NOMO-1 (cell line): ENCODE results near the gene IQCE.
"Not testable (repeated sequence)": the region's sequence is repeated elsewhere in the genome, so short reads cannot be mapped to it uniquely, and the experiment has no call there.

Experiments
- DNase-seq, 2 experiments: peaks; one replicate each; lab custom pipeline; 2025; ENCODE audit not compliant: unreplicated experiment in 2 of 2; lab: John Stamatoyannopoulos, UW

Gene IQCE

GRCh38 chr7:2575733-2576340, 17.1 kb downstream of the IQCE start:
- no peak for DNase-seq

- DNase-seq, result no peak
Measured at GRCh38 chr7:2576742-2577491, 18.1 kb downstream of the IQCE start.

GRCh38 chr7:2577914-2578680, 19.3 kb downstream of the IQCE start:
- no peak for DNase-seq

- no peak for DNase-seq
Measured at GRCh38 chr7:2580636-2581035, 21.9 kb downstream of the IQCE start.

- DNase-seq, result no peak
Measured at GRCh38 chr7:2582006-2582735, 23.4 kb downstream of the IQCE start.

GRCh38 chr7:2583798-2584580, 25.2 kb downstream of the IQCE start:
- no peak for DNase-seq

- no peak for DNase-seq
Measured at GRCh38 chr7:2585446-2585845, 26.7 kb downstream of the IQCE start.

GRCh38 chr7:2586326-2587020, 27.7 kb downstream of the IQCE start:
- DNase-seq, result no peak

GRCh38 chr7:2587134-2587533, 28.4 kb downstream of the IQCE start:
- no peak for DNase-seq

GRCh38 chr7:2587778-2588177, 29.0 kb downstream of the IQCE start:
- no peak for DNase-seq

- no peak for DNase-seq
Measured at GRCh38 chr7:2589341-2589740, 30.6 kb downstream of the IQCE start.

- not testable (repeated sequence) for DNase-seq
Measured at GRCh38 chr7:2589941-2590340, 31.2 kb downstream of the IQCE start.

GRCh38 chr7:2592375-2592865, 33.6 kb downstream of the IQCE start:
- DNase-seq, result no peak

GRCh38 chr7:2593036-2593727, 34.4 kb downstream of the IQCE start:
- no peak for DNase-seq

- no peak for DNase-seq
Measured at GRCh38 chr7:2594599-2594998, 35.8 kb downstream of the IQCE start.

GRCh38 chr7:2595258-2595860, 36.6 kb downstream of the IQCE start:
- DNase-seq, result no peak

- DNase-seq, result no peak
Measured at GRCh38 chr7:2596464-2597272, 37.9 kb downstream of the IQCE start.

GRCh38 chr7:2597273-2597640, 38.5 kb downstream of the IQCE start:
- no peak for DNase-seq
